RPMI8226 (cell line): ENCODE results near the gene GHR.

ENCODE experiments used
- DNase-seq: peaks from one replicate; pipeline ENCODE4 v3.0.0-alpha.2; 2015

GHR gene

GRCh38 chr5:42467572-42467971, 44.3 kb downstream of the GHR start:
- DNase-seq, result no peak

- no peak for DNase-seq
Observed at GRCh38 chr5:42467981-42468524, 44.8 kb downstream of the GHR start.

- no peak for DNase-seq
Observed at GRCh38 chr5:42483472-42484154, 60.4 kb downstream of the GHR start.

- no peak for DNase-seq
Observed at GRCh38 chr5:42487077-42487476, 63.8 kb downstream of the GHR start.

GRCh38 chr5:42487821-42488220, 64.6 kb downstream of the GHR start:
- no peak for DNase-seq

GRCh38 chr5:42490831-42491230, 67.6 kb downstream of the GHR start:
- no peak for DNase-seq

- DNase-seq, result no peak
Observed at GRCh38 chr5:42491699-42492098, 68.5 kb downstream of the GHR start.

GRCh38 chr5:42492974-42493373, 69.7 kb downstream of the GHR start:
- no peak for DNase-seq

- DNase-seq, result no peak
Observed at GRCh38 chr5:42494414-42494813, 71.2 kb downstream of the GHR start.

- DNase-seq, result no peak
Observed at GRCh38 chr5:42495914-42496313, 72.7 kb downstream of the GHR start.

- no peak for DNase-seq
Observed at GRCh38 chr5:42496397-42497156, 73.3 kb downstream of the GHR start.

- no peak for DNase-seq
Observed at GRCh38 chr5:42498000-42498399, 74.8 kb downstream of the GHR start.

GRCh38 chr5:42499016-42499415, 75.8 kb downstream of the GHR start:
- no peak for DNase-seq

- DNase-seq, result no peak
Observed at GRCh38 chr5:42500003-42500599, 76.9 kb downstream of the GHR start.

- no peak for DNase-seq
Observed at GRCh38 chr5:42502613-42503470, 79.6 kb downstream of the GHR start.

- no peak for DNase-seq
Observed at GRCh38 chr5:42506662-42507061, 83.4 kb downstream of the GHR start.

GRCh38 chr5:42507451-42508097, 84.3 kb downstream of the GHR start:
- no peak for DNase-seq

- DNase-seq, result no peak
Observed at GRCh38 chr5:42513246-42513645, 90.0 kb downstream of the GHR start.

GRCh38 chr5:42514754-42515153, 91.5 kb downstream of the GHR start:
- DNase-seq, result peak; percentile 16

GRCh38 chr5:42515504-42515903, 92.3 kb downstream of the GHR start:
- no peak for DNase-seq

- DNase-seq, result no peak
Observed at GRCh38 chr5:42516282-42517042, 93.2 kb downstream of the GHR start.

GRCh38 chr5:42517164-42517563, 93.9 kb downstream of the GHR start:
- DNase-seq, result no peak
